A549 (cell line): ENCODE data around the gene RNU6-7. TPM values are rescaled to one million over a fixed set of nuclear protein-coding genes. Genes with fewer than 3 reads are reported as not detected.

Source experiments
- ATAC-seq, 2 experiments: fragments of 200-7000 bp in 1 of 2; fragments of >200 bp in 1 of 2; cut with Nextera tagmentation in 1 of 2; cut with Tn5 transposase in 1 of 2; 3 replicates each; pipeline versions ENCODE4 v1.8.0 to v1.9.1; 2018 to 2020; ENCODE audit warnings: mild to moderate bottlenecking in 1 of 2, moderate library complexity in 1 of 2
- CTCF ChIA-PET: fragments of 300-600 bp; sonication (Branson Sonifier 250); formaldehyde crosslinking; extraction: SDS; loops from one replicate; lab custom pipeline; 2021; ENCODE audit warnings: antibody characterized with exemption, inconsistent platforms; lab: Yijun Ruan, JAX
- POLR2A ChIA-PET: fragments of 350-600 bp; formaldehyde crosslinking; extraction: SDS; loops from one replicate; lab custom pipeline; 2021; ENCODE audit warnings: antibody characterized with exemption, inconsistent platforms; lab: Yijun Ruan, JAX
- DNase-seq, 2 experiments: peaks; one replicate each; pipeline versions ENCODE4 v3.0.0 to v3.0.0-alpha.2; 2011 to 2016; ENCODE audit warnings: low read depth in 1 of 2, low spot score in 1 of 2
- FAIRE-seq: peaks from 2 replicates; lab custom pipeline; 2011; peaks lifted over from hg19 to GRCh38; lab: Jason Lieb, UNC
- H3K27ac ChIP-seq, 2 experiments: fragments of >200 bp; sonication (Bioruptor Twin); formaldehyde crosslinking; 3 replicates each; pipeline ENCODE4 v1.5.1; 2016 to 2017
- H3K4me1 ChIP-seq: fragments of >200 bp; sonication (Bioruptor Twin); formaldehyde crosslinking; 3 replicates; pipeline ENCODE4 v1.6.1; 2016
- H3K4me2 ChIP-seq: fragments of >200 bp; sonication (Bioruptor Twin); formaldehyde crosslinking; 3 replicates; pipeline ENCODE4 v1.6.1; 2016
- H3K4me3 ChIP-seq: fragments of >200 bp; sonication (Bioruptor Twin); formaldehyde crosslinking; 3 replicates; pipeline ENCODE4 v1.5.1; 2016
- H3K9me3 ChIP-seq: fragments of >200 bp; sonication (Bioruptor Twin); formaldehyde crosslinking; 3 replicates; pipeline ENCODE4 v1.6.1; 2016
- CBX2 ChIP-seq: fragments of 200-600 bp; sonication (generic); IDR thresholded peaks from 2 replicates; pipeline ENCODE4 v1.6.1; 2016; ENCODE audit warnings: low read depth, mild to moderate bottlenecking, borderline replicate concordance
- CBX8 ChIP-seq: fragments of 200-600 bp; sonication (generic); IDR thresholded peaks from 2 replicates; pipeline ENCODE4 v1.6.1; 2016
- CEBPB ChIP-seq, 2 experiments: fragments of >200 bp in 1 of 2; sonication (Bioruptor Twin) in 1 of 2; formaldehyde crosslinking in 1 of 2; IDR thresholded peaks; 2 replicates each; pipeline ENCODE4 v1.6.1; 2012 to 2016
- CHD4 ChIP-seq: fragments of 200-600 bp; sonication (generic); IDR thresholded peaks from 2 replicates; pipeline ENCODE4 v1.6.1; 2016; ENCODE audit warnings: antibody characterized with exemption, mild to moderate bottlenecking, borderline replicate concordance
- CTCF ChIP-seq: fragments of >200 bp; sonication (Bioruptor Twin); formaldehyde crosslinking; IDR thresholded peaks from 3 replicates; pipeline ENCODE4 v1.5.1; 2016
- E2F6 ChIP-seq: IDR thresholded peaks from 2 replicates; pipeline ENCODE4 v1.6.1; 2012; ENCODE audit warnings: low read depth, borderline replicate concordance
- EHMT2 ChIP-seq: fragments of 200-600 bp; sonication (generic); IDR thresholded peaks from 2 replicates; pipeline ENCODE4 v1.6.1; 2016; ENCODE audit warnings: antibody characterized with exemption, low read depth, mild to moderate bottlenecking, moderate library complexity
- ESRRA ChIP-seq: fragments of 150-350 bp; IDR thresholded peaks from 2 replicates; pipeline ENCODE4 v1.6.1; 2014; ENCODE audit warnings: mild to moderate bottlenecking, low read length, borderline replicate concordance
- HEYL ChIP-seq: fragments of 250-450 bp; sonication (Bioruptor Pico); IDR thresholded peaks from 2 replicates; pipeline ENCODE4 v1.8.0; 2021; ENCODE audit warnings: mild to moderate bottlenecking, moderate library complexity
- HOXB13 ChIP-seq: fragments of 250-450 bp; sonication (Bioruptor Pico); IDR thresholded peaks from 2 replicates; pipeline ENCODE4 v1.5.0; 2020; ENCODE audit warnings: low read depth, mild to moderate bottlenecking, moderate library complexity
- JUNB ChIP-seq: fragments of >200 bp; sonication (Bioruptor Twin); formaldehyde crosslinking; IDR thresholded peaks from 2 replicates; pipeline ENCODE4 v1.6.1; 2016
- MAFK ChIP-seq: fragments of 450-650 bp; IDR thresholded peaks from 2 replicates; pipeline ENCODE4 v1.6.1; 2014; ENCODE audit not compliant: partially characterized antibody
- NFE2L2 ChIP-seq: fragments of 150-350 bp; conservative IDR thresholded peaks from 2 replicates; pipeline ENCODE4 v1.6.1; 2014; ENCODE audit warnings: low read length
- NR3C1 ChIP-seq: fragments of >200 bp; sonication (Bioruptor Twin); formaldehyde crosslinking; IDR thresholded peaks from 3 replicates; pipeline ENCODE4 v1.6.1; 2017
- PHF8 ChIP-seq: fragments of 200-600 bp; sonication (generic); IDR thresholded peaks from 2 replicates; pipeline ENCODE4 v1.6.1; 2016; ENCODE audit warnings: low read depth, mild to moderate bottlenecking, antibody characterized with exemption, moderate library complexity, borderline replicate concordance
- POLR2A ChIP-seq: IDR thresholded peaks from 2 replicates; pipeline ENCODE4 v1.6.1; 2012; ENCODE audit warnings: mild to moderate bottlenecking, low read length
- RFX5 ChIP-seq: fragments of 450-650 bp; IDR thresholded peaks from 2 replicates; pipeline ENCODE4 v1.7.1; 2014; ENCODE audit warnings: antibody characterized with exemption, mild to moderate bottlenecking, moderate library complexity
- SREBF2 ChIP-seq: fragments of 450-650 bp; IDR thresholded peaks from 2 replicates; pipeline ENCODE4 v1.6.1; 2014; ENCODE audit warnings: mild to moderate bottlenecking, moderate library complexity
- TFCP2L1 ChIP-seq: fragments of 250-450 bp; sonication (Bioruptor Pico); IDR thresholded peaks from 2 replicates; pipeline ENCODE4 v1.5.0; 2021; ENCODE audit warnings: mild to moderate bottlenecking
- ZNF302 ChIP-seq: fragments of 250-450 bp; sonication (Bioruptor Pico); IDR thresholded peaks from 2 replicates; pipeline ENCODE4 v1.9.0; 2021; ENCODE audit warnings: inconsistent platforms, mild to moderate bottlenecking, moderate library complexity
- ZSCAN20 ChIP-seq: fragments of 250-450 bp; sonication (Bioruptor Pico); IDR thresholded peaks from 2 replicates; pipeline ENCODE4 v1.8.0; 2022; ENCODE audit warnings: mild to moderate bottlenecking, moderate library complexity
- WGBS: methylation state at CpG from one replicate; pipeline ENCODE4 v1.1.6; 2017; ENCODE audit errors: missing lambda C conversion rate; 5-methylcytosine and 5-hydroxymethylcytosine counted together
- polyA plus RNA-seq, 4 experiments: library from polyadenylated mRNA; depleted of rRNA in 3 of 4; stranded (reverse); fragments of >200 nt; fragmentation: RNase III in 1 of 4; extraction: RNeasy Plus Mini Kit Qiagen cat#74134 plus additional on column Dnase treatment in 1 of 4; gene quantifications; 2 replicates in 3 of 4; 3 replicates in 1 of 4; pipeline ENCODE4 v1.2.3, GENCODE V29; 2011 to 2017
- TF ChIP-seq, protein P1 (sequence below): fragments of 250-450 bp; sonication (Bioruptor Pico); IDR thresholded peaks from 2 replicates; pipeline ENCODE4 v1.5.0; 2021; ENCODE audit warnings: mild to moderate bottlenecking, moderate library complexity, borderline replicate concordance

RNU6-7 gene
- polyA plus RNA-seq, 2 of the 4 experiments (the other 2 are of a cell fraction): not detected

- FAIRE-seq: no peak
- DNase-seq: no peak
- no peaks in the 10 kb centered on the region for H3K9me3 ChIP-seq
- no peak for ATAC-seq
- H3K4me1 ChIP-seq: peaks cover 11% of the 10 kb centered on the region; the same call in 1 of the 3 replicates
- ChIA-PET CTCF (interaction anchor here (2.4 kb wide), 1 partner anchor 13 kb away, joined by 11 read pairs; no protein-coding TSS in a partner anchor), POLR2A (no interaction called here)
- 73% methylated on average over 4 of the region's 4 CpGs for WGBS
- no peak overlapping the region for H3K4me3 ChIP-seq
- no peak overlapping the region for H3K4me2 ChIP-seq
- no peak overlapping the region for H3K27ac ChIP-seq
- TF ChIP-seq HOXB13 (no peak), CBX8 (no peak), TFCP2L1 (no peak)
Observed at GRCh38 chr14:32205984-32206383, 4.1 kb downstream of the RNU6-7 start.

DNA sequence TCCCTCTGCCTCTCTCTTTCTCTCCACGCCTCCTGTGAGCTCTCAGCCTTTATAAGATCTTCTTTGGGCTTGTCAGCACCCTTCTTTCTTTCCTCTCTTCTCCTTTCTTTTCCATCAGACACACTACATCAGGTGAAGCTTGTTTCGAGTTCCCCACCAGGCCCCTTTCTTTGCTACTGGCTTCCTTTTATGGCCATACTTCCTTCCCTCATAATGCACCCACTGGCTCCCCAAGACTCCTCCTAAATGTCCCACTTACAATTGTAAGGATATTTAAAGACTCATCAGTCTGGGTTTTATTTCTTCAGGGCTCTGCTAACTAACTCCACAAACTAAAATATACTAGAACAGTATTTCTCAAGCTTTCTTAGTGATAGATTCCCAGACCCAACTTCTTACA is 4.7 kb downstream of the RNU6-7 start:
- no peak overlapping the region for H3K4me2 ChIP-seq
- CTCF ChIA-PET: interaction anchor here (1.6 to 2.4 kb wide), 3 partner anchors 13 to 176 kb away, joined by 4 to 11 read pairs (median 5); no protein-coding TSS in a partner anchor

GRCh38 chr14:32208490-32208889 is 6.6 kb downstream of the RNU6-7 start:
- CTCF ChIA-PET: interaction anchor here (1.2 to 2.4 kb wide), 5 partner anchors 11 to 174 kb away, joined by 3 to 11 read pairs (median 4); no protein-coding TSS in a partner anchor
- Histone ChIP-seq H3K4me2 (no peak overlapping the region), H3K27ac (no peak overlapping the region), H3K4me1 (0 out of 3 replicates have a peak, but pooled peaks cover 5% of the 10 kb centered on the region), H3K9me3 (no peaks in the 10 kb centered on the region)
- FAIRE-seq: no peak
- 97% methylated on average over 3 of the region's 3 CpGs for WGBS
- TF ChIP-seq RFX5: no peak
- TF ChIP-seq SREBF2: no peak
- TF ChIP-seq CHD4: no peak
- TF ChIP-seq ZSCAN20 (CRISPR knock-in tag): no peak
- TF ChIP-seq, protein P1, sequence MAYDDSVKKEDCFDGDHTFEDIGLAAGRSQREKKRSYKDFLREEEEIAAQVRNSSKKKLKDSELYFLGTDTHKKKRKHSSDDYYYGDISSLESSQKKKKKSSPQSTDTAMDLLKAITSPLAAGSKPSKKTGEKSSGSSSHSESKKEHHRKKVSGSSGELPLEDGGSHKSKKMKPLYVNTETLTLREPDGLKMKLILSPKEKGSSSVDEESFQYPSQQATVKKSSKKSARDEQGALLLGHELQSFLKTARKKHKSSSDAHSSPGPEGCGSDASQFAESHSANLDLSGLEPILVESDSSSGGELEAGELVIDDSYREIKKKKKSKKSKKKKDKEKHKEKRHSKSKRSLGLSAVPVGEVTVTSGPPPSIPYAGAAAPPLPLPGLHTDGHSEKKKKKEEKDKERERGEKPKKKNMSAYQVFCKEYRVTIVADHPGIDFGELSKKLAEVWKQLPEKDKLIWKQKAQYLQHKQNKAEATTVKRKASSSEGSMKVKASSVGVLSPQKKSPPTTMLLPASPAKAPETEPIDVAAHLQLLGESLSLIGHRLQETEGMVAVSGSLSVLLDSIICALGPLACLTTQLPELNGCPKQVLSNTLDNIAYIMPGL (CRISPR knock-in tag): no peak
- peak; percentile 65 for TF ChIP-seq MAFK
- TF ChIP-seq, all 56 proteins: peak for 1
- ATAC-seq: no peak
- DNase-seq: no peak
- POLR2A ChIA-PET: no interaction called here
- H3K4me3 ChIP-seq: no peak overlapping the region

More for the DNA sequence above, 4.7 kb downstream of the RNU6-7 start:
- POLR2A ChIA-PET: no interaction called here
- Histone ChIP-seq H3K9me3 (no peaks in the 10 kb centered on the region), H3K4me3 (no peak overlapping the region), H3K27ac (no peak overlapping the region), H3K4me1 (peaks cover 11% of the 10 kb centered on the region; the same call in 1 of the 3 replicates)
- no peak for TF ChIP-seq EHMT2
- no peak for TF ChIP-seq CTCF
- no peak for TF ChIP-seq CBX8
- no peak for TF ChIP-seq CEBPB (IDR thresholded peaks at IDR 0.05)
- no peak for TF ChIP-seq PHF8
- no peak for TF ChIP-seq E2F6
- no peak for TF ChIP-seq HEYL
- no peak for TF ChIP-seq CBX2
- no peak for TF ChIP-seq ESRRA
- no peak for TF ChIP-seq HOXB13
- TF ChIP-seq POLR2A: no peak
- no peak for TF ChIP-seq ZNF302 (CRISPR knock-in tag)
- no peak for TF ChIP-seq NR3C1
- TF ChIP-seq SREBF2: no peak
- no peak for TF ChIP-seq ZSCAN20 (CRISPR knock-in tag)
- TF ChIP-seq JUNB: no peak
- TF ChIP-seq NFE2L2: no peak
- no peak for TF ChIP-seq RFX5
- ATAC-seq (no peak), FAIRE-seq (no peak), DNase-seq (no peak)
- WGBS: 76% methylated on average over 2 of the region's 2 CpGs
